ENCODE data around the gene FBXO2.

DNA sequence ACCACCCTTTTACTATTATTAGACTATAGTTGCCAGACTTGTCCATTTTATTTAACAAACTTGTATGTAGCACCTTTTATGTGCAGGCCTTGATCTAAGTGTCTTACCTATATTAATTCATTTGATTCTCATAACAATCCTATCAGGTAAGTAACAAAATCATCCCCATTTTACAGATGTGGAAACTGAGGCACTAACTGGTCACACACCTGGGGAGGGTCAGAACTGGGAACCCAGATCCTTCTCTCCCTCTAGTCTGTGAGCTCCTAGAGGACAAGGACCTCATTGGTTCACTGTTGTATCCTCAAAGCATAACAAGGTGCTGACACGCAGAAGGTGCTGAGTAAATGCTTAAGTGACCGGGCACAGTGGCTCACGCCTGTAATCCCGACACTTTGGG, 14.9 kb downstream of the FBXO2 start:
- TF ChIP-seq, protein P1, sequence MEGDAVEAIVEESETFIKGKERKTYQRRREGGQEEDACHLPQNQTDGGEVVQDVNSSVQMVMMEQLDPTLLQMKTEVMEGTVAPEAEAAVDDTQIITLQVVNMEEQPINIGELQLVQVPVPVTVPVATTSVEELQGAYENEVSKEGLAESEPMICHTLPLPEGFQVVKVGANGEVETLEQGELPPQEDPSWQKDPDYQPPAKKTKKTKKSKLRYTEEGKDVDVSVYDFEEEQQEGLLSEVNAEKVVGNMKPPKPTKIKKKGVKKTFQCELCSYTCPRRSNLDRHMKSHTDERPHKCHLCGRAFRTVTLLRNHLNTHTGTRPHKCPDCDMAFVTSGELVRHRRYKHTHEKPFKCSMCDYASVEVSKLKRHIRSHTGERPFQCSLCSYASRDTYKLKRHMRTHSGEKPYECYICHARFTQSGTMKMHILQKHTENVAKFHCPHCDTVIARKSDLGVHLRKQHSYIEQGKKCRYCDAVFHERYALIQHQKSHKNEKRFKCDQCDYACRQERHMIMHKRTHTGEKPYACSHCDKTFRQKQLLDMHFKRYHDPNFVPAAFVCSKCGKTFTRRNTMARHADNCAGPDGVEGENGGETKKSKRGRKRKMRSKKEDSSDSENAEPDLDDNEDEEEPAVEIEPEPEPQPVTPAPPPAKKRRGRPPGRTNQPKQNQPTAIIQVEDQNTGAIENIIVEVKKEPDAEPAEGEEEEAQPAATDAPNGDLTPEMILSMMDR (IDR thresholded peaks at IDR 0.05), result no peak
- TF ChIP-seq POLR2A (IDR thresholded peaks at IDR 0.05), result no peak

All from transverse colon (tissue), 3 donors.